ENCODE data around the gene CCSER2.

CCSER2 gene

DNA sequence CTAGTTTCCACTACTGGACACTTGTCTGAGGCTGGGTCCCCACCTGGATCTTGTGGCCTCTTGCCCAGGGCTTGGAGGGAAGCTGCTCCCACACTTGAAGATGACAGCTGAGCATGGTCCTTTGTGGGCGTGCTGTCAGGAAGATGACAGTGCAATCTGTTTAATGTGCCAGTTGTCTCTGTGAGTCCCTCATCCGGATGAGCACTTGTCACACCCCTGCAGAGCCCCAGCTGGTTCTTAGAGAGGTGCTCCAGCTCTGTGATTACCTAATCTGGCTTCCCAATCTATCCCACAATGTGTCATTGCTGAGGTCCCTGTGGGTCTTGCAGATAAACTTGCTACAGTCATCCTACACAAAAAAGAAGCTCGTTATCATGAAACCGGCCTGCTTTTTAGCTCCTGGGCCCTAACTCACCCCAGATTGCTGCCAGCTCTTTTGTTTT is 34.8 kb upstream of the CCSER2 start:
- H3K27me3 ChIP-seq (ENCODE audit: insufficient read depth, low read length): peaks cover 3% of the 10 kb centered on the region; the same call in 1 of the 2 replicates
- H3K9me3 ChIP-seq (ENCODE audit: low read length): no peaks in the 10 kb centered on the region
- H3K4me1 ChIP-seq (ENCODE audit: insufficient read depth, low read length, severe bottlenecking): no peaks in the 10 kb centered on the region
- no peak overlapping the region for H3K27ac ChIP-seq (ENCODE audit: low read depth, low read length, poor library complexity, severe bottlenecking)
- H4K20me1 ChIP-seq (ENCODE audit: insufficient read depth, low read length): no peaks in the 10 kb centered on the region
- H3F3A ChIP-seq (ENCODE audit: insufficient read depth, low read length): no peaks in the 10 kb centered on the region
- H2AFZ ChIP-seq (ENCODE audit: low read length): no peak overlapping the region
- no peak overlapping the region for H3K4me2 ChIP-seq (ENCODE audit: low read length)
- no peaks in the 10 kb centered on the region for H3K9me2 ChIP-seq (ENCODE audit: low read depth, low read length)
- no peak for TF ChIP-seq CTCF (IDR thresholded peaks at IDR 0.05; ENCODE audit: low read length)
- TF ChIP-seq EZH2 (IDR thresholded peaks at IDR 0.05; ENCODE audit: borderline replicate concordance, low read length): no peak
- no peaks in the 10 kb centered on the region for H3K79me2 ChIP-seq (ENCODE audit: insufficient read depth, low read length)
- H3K4me3 ChIP-seq (ENCODE audit: low read depth, low read length, poor library complexity, severe bottlenecking): no peak overlapping the region
- no peaks in the 10 kb centered on the region for H3K36me3 ChIP-seq (ENCODE audit: insufficient read depth, low read length)
- H3K9ac ChIP-seq (ENCODE audit: low read length): no peak overlapping the region

- Histone ChIP-seq H3F3A (ENCODE audit: insufficient read depth, low read length) (no peaks in the 10 kb centered on the region), H3K9me2 (ENCODE audit: low read depth, low read length) (no peaks in the 10 kb centered on the region), H2AFZ (ENCODE audit: low read length) (no peak overlapping the region), H4K20me1 (ENCODE audit: insufficient read depth, low read length) (no peaks in the 10 kb centered on the region), H3K9ac (ENCODE audit: low read length) (no peak overlapping the region), H3K9me3 (ENCODE audit: low read length) (no peaks in the 10 kb centered on the region), H3K27me3 (ENCODE audit: insufficient read depth, low read length) (peaks cover 3% of the 10 kb centered on the region; the same call in 1 of the 2 replicates), H3K27ac (ENCODE audit: low read depth, low read length, poor library complexity, severe bottlenecking) (no peak overlapping the region), H3K4me2 (ENCODE audit: low read length) (no peak overlapping the region), H3K36me3 (ENCODE audit: insufficient read depth, low read length) (no peaks in the 10 kb centered on the region), H3K4me3 (ENCODE audit: low read depth, low read length, poor library complexity, severe bottlenecking) (no peak overlapping the region), H3K79me2 (ENCODE audit: insufficient read depth, low read length) (no peaks in the 10 kb centered on the region), H3K4me1 (ENCODE audit: insufficient read depth, low read length, severe bottlenecking) (no peaks in the 10 kb centered on the region)
- no peak for TF ChIP-seq CTCF (IDR thresholded peaks at IDR 0.05; ENCODE audit: low read length)
- TF ChIP-seq EZH2 (IDR thresholded peaks at IDR 0.05; ENCODE audit: borderline replicate concordance, low read length): no peak
Observed at GRCh38 chr10:84294766-84295447, 33.5 kb upstream of the CCSER2 start.

DNA sequence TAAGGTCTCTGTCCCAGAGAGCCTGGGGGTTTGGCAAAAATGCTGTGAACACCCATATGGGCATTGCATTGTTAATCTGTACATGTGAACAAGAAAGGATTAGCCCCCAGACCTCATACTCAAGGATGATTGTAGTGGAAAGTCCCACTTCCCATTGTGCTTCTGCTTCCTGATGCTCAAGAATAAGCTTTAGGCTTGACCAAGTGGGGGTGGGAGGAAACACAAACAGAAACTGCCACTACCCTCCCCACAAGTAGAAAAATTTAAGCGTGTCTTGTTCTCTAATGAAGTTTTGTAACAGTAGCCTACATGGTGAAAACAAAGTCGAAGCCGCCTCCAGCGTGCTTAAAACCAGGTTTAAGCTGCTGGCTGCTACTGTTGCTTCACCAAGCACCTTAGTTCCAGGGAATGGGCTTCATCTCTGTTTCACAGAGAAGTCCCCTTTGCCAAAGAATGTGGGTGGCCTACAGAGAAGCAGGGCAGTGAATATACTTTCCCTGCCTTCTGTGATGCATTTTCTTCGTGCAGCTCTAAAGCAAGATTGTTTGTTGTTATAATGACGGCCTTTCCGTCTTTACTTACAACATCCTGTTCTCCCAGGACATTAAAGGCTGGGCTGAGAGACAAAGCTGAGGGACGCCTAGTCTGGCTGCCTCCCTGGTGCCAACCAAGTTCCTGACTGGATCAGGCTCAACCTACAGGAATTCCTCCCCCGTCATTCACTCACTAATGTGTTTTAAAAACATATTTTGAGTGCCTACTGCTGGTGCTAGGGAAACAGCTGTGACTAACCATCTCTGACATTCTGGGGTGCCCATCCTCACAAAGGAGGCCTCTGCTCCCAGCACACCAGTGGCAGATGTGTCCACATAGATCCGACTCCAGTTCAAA is 32.1 kb upstream of the CCSER2 start:
- H3K4me2 ChIP-seq (ENCODE audit: low read length): no peak overlapping the region
- H2AFZ ChIP-seq (ENCODE audit: low read length): no peak overlapping the region

More for the DNA sequence above, 32.1 kb upstream of the CCSER2 start:
- H3K36me3 ChIP-seq (ENCODE audit: insufficient read depth, low read length): no peaks in the 10 kb centered on the region
- H3K27ac ChIP-seq (ENCODE audit: low read depth, low read length, poor library complexity, severe bottlenecking): no peak overlapping the region
- no peaks in the 10 kb centered on the region for H3K9me2 ChIP-seq (ENCODE audit: low read depth, low read length)
- no peaks in the 10 kb centered on the region for H3F3A ChIP-seq (ENCODE audit: insufficient read depth, low read length)
- no peak overlapping the region for H3K4me3 ChIP-seq (ENCODE audit: low read depth, low read length, poor library complexity, severe bottlenecking)
- H3K9me3 ChIP-seq (ENCODE audit: low read length): no peaks in the 10 kb centered on the region
- H4K20me1 ChIP-seq (ENCODE audit: insufficient read depth, low read length): no peaks in the 10 kb centered on the region
- peaks cover 3% of the 10 kb centered on the region; the same call in 1 of the 2 replicates for H3K27me3 ChIP-seq (ENCODE audit: insufficient read depth, low read length)
- H3K9ac ChIP-seq (ENCODE audit: low read length): no peak overlapping the region
- TF ChIP-seq EZH2 (IDR thresholded peaks at IDR 0.05; ENCODE audit: borderline replicate concordance, low read length) (no peak), CTCF (IDR thresholded peaks at IDR 0.05; ENCODE audit: low read length) (no peak)
- H3K79me2 ChIP-seq (ENCODE audit: insufficient read depth, low read length): no peaks in the 10 kb centered on the region
- H3K4me1 ChIP-seq (ENCODE audit: insufficient read depth, low read length, severe bottlenecking): no peaks in the 10 kb centered on the region
